Kidney (tissue), 14 donors: Measurements from ENCODE around the gene CREG2. TPM values are rescaled to one million over a fixed set of nuclear protein-coding genes. Genes with fewer than 3 reads are reported as not detected.

Experiments used
- DNase-seq, 5 donors: peaks; one replicate each; pipeline ENCODE4 v3.0.0-alpha.2; 2013 to 2020
- FAIRE-seq: peaks from 2 replicates; lab custom pipeline; 2012; peaks lifted over from hg19 to GRCh38; lab: Jason Lieb, UNC
- H3K27ac ChIP-seq, 2 donors: one replicate each; pipeline ENCODE4 v1.7.0; 2013; ENCODE audit warnings: low read depth in 2 of 2, low read length in 2 of 2, inconsistent platforms in 1 of 2
- H3K27me3 ChIP-seq: one replicate; pipeline ENCODE4 v1.7.1; 2013; ENCODE audit warnings: low read length, inconsistent platforms; ENCODE audit not compliant: control insufficient read depth, insufficient read depth
- H3K36me3 ChIP-seq, 3 donors: one replicate each; pipeline versions ENCODE4 v1.7.0 to v1.7.1; 2013; ENCODE audit warnings: low read length in 3 of 3, control low read depth in 1 of 3, inconsistent platforms in 1 of 3; ENCODE audit not compliant: insufficient read depth in 3 of 3, control insufficient read depth in 2 of 3
- H3K4me1 ChIP-seq, 3 donors: one replicate each; pipeline versions ENCODE4 v1.7.0 to v1.7.1; 2013; ENCODE audit warnings: low read length in 3 of 3, inconsistent platforms in 1 of 3, low read depth in 1 of 3; ENCODE audit not compliant: control insufficient read depth in 2 of 3, insufficient read depth in 2 of 3
- H3K4me3 ChIP-seq, 3 donors: one replicate each; pipeline versions ENCODE4 v1.7.0 to v1.8.1; 2013; ENCODE audit warnings: low read length in 3 of 3, control low read depth in 1 of 3, inconsistent platforms in 1 of 3
- H3K9ac ChIP-seq, 3 donors: one replicate each; pipeline versions ENCODE4 v1.7.0 to v1.7.1; 2013; ENCODE audit warnings: low read length in 3 of 3, control low read depth in 1 of 3, inconsistent platforms in 1 of 3
- H3K9me3 ChIP-seq, 3 donors: one replicate each; pipeline versions ENCODE4 v1.7.0 to v1.7.1; 2013; ENCODE audit warnings: low read length in 3 of 3, control low read depth in 1 of 3, inconsistent platforms in 1 of 3; ENCODE audit not compliant: control insufficient read depth in 2 of 3, insufficient read depth in 1 of 3
- intact Hi-C: fragments of 100-400 bp; cut with DNase I; formaldehyde crosslinking; loops from one replicate; pipeline ENCODE4 v1.11.1; 2022
- polyA plus RNA-seq: library from polyadenylated mRNA; stranded (reverse); fragments of 350-450 nt; fragmentation: Illumina TruSeq; extraction: RNeasy Lipid Tissue Mini Kit (QIAGEN cat#74804); gene quantifications from one replicate; pipeline ENCODE4 v1.2.3, GENCODE V29; 2014; ENCODE audit warnings: low read depth, low replicate concordance; ENCODE audit not compliant: insufficient read depth
- total RNA-seq: library from RNA; stranded (reverse); fragmentation: NEBNext Ultra II Directional; extraction: Animal tissue kit (Norgen Biotek cat#: 25700); gene quantifications from one replicate; pipeline ENCODE4 v1.2.1, GENCODE V29; 2021
- TF ChIP-seq, protein P1 (sequence below): IDR thresholded peaks from 3 replicates; pipeline ENCODE4 v1.5.1; 2012; ENCODE audit warnings: mild to moderate bottlenecking, moderate library complexity, borderline replicate concordance; ENCODE audit not compliant: insufficient read depth; ENCODE audit errors: extremely low read depth
- donor health status: control.
- donor health status: control.
- donor health status: control.
- donor health status: control.
- donor health status: control.
- donor health status: DM: yes; HTN: yes; CAD: no.
- donor health status: Normal renal cell carcinoma (clear cell type).

CREG2 gene
- total and polyA plus RNA-seq, 2 donors from 2014 or later, result 0.69 TPM; not detected in 1

DNA sequence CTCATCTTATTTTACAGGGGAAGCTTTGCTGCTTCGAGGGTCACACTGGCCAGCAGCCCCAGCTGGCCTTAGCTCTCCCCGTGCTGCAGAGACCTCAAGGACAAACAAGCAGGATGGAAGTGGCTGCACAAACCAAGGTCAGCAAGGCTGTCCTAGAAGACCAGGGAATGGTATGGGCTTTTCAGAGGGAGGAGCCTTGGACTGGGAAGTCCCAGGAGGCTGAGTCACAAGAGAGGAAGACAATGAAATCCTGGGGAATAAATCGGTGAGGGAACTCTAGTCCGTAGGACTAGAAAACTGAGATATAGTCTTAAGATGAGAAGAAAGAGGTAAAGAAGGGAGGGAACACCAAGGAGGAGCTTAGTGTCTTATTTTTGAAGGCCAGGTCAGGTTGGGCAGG, 15.7 kb downstream of the CREG2 start:
- Histone ChIP-seq H3K27ac (no peak overlapping the region), H3K9me3 (no peaks in the 10 kb centered on the region), H3K4me3 (no peak overlapping the region), H3K36me3 (no peaks in the 10 kb centered on the region), H3K27me3 (no peaks in the 10 kb centered on the region), H3K9ac (no peak overlapping the region), H3K4me1 (no peaks in the 10 kb centered on the region)
- no peak for FAIRE-seq
- no peak for DNase-seq
- intact Hi-C loops, result no loop called here
- TF ChIP-seq, protein P1, sequence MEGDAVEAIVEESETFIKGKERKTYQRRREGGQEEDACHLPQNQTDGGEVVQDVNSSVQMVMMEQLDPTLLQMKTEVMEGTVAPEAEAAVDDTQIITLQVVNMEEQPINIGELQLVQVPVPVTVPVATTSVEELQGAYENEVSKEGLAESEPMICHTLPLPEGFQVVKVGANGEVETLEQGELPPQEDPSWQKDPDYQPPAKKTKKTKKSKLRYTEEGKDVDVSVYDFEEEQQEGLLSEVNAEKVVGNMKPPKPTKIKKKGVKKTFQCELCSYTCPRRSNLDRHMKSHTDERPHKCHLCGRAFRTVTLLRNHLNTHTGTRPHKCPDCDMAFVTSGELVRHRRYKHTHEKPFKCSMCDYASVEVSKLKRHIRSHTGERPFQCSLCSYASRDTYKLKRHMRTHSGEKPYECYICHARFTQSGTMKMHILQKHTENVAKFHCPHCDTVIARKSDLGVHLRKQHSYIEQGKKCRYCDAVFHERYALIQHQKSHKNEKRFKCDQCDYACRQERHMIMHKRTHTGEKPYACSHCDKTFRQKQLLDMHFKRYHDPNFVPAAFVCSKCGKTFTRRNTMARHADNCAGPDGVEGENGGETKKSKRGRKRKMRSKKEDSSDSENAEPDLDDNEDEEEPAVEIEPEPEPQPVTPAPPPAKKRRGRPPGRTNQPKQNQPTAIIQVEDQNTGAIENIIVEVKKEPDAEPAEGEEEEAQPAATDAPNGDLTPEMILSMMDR, result no peak

DNA sequence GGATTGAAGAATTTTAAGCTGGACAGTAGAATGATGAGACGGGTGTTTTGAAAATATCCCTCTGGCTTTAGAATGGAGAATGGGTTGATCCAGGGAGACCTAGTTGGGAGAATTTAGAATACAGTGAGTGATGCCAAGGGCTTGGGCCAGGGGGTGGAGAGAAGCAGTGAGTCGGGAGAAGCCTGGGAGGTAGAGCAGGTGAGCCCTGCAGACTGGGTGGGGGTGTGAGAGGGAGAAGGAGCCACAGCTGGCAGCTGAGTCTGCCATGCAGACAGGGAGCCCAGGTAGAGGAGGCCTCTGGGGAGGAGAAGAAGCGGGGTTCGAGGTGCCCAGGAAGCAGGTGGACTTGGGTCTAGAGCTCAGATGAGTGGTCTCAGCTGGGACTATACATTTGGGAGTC, 18.2 kb downstream of the CREG2 start:
- intact Hi-C loops, result no loop called here
- H3K27me3 ChIP-seq, result no peaks in the 10 kb centered on the region
- TF ChIP-seq, protein P1, result no peak
- H3K4me3 ChIP-seq, result no peak overlapping the region
- no peak overlapping the region for H3K27ac ChIP-seq
- H3K36me3 ChIP-seq, result no peaks in the 10 kb centered on the region
- H3K9me3 ChIP-seq, result no peaks in the 10 kb centered on the region
- FAIRE-seq (no peak), DNase-seq (no peak)
- no peaks in the 10 kb centered on the region for H3K4me1 ChIP-seq
- H3K9ac ChIP-seq, result no peak overlapping the region

DNA sequence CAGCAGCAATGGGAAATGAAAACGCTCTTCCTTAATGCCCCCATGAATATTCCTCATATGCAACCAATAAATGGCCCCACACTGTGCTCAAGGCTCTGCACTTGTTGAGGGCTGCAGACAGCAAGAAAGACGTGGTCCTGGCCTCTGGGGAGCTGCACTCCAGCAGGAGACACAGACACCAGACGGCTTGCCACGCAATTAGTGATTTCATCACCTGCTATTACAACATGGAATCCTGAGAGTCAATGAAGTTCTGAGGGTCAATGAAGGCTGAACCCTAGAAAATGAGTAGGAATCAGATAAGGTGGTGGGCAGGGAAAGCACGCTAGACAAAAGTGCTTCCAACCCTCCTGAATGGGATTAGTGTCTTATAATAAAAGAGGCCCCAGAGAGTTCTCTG, 18.9 kb downstream of the CREG2 start:
- intact Hi-C loops, result no loop called here

More for the DNA sequence above, 18.9 kb downstream of the CREG2 start:
- no peak for DNase-seq
- Histone ChIP-seq H3K27me3 (no peaks in the 10 kb centered on the region), H3K4me3 (no peak overlapping the region), H3K27ac (no peak overlapping the region), H3K4me1 (no peaks in the 10 kb centered on the region), H3K9me3 (no peaks in the 10 kb centered on the region), H3K9ac (no peak overlapping the region), H3K36me3 (no peaks in the 10 kb centered on the region)
- TF ChIP-seq, protein P1, result no peak
- no peak for FAIRE-seq
